ENCODE measurements around the gene GPR61.

Gene GPR61

DNA sequence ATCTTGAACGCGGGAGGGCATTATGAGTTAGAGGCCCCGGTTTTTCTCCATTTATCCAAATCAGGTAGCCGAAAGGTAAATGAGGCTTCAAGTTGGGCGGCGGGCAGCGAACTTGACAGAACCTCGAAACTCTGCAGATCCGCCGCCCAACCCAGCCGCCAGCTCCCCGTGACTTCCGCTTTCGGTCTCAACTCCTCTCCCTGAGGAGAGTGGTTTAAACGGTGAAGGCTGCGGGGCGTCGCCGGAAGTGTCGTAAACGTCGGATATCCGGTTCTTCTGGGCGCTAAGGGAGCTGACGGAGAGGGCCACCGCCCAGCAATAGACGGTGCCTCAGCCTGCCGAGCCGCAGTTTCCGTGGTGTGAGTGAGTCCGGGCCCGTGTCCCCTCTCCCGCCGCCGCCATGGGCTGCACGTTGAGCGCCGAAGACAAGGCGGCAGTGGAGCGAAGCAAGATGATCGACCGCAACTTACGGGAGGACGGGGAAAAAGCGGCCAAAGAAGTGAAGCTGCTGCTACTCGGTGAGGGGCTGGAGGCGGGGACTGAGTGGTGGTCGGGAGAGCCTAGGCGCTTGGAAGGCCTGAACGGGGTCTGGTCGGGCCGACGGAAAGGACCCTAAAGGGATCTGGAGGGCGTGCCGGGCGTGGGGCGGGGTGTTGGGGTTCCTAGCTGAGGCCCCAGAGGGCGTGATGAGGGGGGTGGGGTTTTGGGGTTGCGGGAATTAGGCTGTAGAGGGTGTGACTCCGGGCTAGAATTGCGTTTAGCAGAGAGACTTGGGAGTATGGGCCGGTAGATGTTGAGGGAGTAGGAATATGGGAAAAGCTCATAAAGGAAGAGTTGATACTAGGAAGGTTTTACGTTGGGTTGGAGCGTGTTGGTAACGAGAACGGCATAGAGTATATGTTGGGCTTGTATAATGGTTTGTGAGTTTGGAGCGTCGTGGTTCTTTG, 8.9 kb downstream of the GPR61 start, which contains the start of gene GNAI3 (continued):
- TF ChIP-seq ZIC2 (tag by site-specific recombination; IDR thresholded peaks at IDR 0.05) (peak; percentile 48; the same call in 1 of the 2 replicates), ZNF211 (tag by site-specific recombination; IDR thresholded peaks at IDR 0.05; ENCODE audit: low read depth) (no peak), ZNF501 (tag by site-specific recombination; IDR thresholded peaks at IDR 0.05) (peak; percentile 90), ZNF292 (tag by site-specific recombination; IDR thresholded peaks at IDR 0.05; ENCODE audit: borderline replicate concordance, low read depth) (no peak), ZNF785 (tag by site-specific recombination; IDR thresholded peaks at IDR 0.05) (no peak)

- ChIA-PET CTCF (no interaction called here), POLR2A (interaction anchor here (0.6 kb wide), 1 partner anchor 472 kb away, joined by 3 read pairs; no protein-coding TSS in a partner anchor)
- no peak for TF ChIP-seq ZNF76 (tag by site-specific recombination; IDR thresholded peaks at IDR 0.05; ENCODE audit: borderline replicate concordance, low read depth)
- no peak for TF ChIP-seq ZNF548 (tag by site-specific recombination; IDR thresholded peaks at IDR 0.05)
- no peak for TF ChIP-seq FEZF1 (tag by site-specific recombination; IDR thresholded peaks at IDR 0.05)
- no peak for TF ChIP-seq ZNF701 (tag by site-specific recombination; IDR thresholded peaks at IDR 0.05)
- TF ChIP-seq, protein P1, sequence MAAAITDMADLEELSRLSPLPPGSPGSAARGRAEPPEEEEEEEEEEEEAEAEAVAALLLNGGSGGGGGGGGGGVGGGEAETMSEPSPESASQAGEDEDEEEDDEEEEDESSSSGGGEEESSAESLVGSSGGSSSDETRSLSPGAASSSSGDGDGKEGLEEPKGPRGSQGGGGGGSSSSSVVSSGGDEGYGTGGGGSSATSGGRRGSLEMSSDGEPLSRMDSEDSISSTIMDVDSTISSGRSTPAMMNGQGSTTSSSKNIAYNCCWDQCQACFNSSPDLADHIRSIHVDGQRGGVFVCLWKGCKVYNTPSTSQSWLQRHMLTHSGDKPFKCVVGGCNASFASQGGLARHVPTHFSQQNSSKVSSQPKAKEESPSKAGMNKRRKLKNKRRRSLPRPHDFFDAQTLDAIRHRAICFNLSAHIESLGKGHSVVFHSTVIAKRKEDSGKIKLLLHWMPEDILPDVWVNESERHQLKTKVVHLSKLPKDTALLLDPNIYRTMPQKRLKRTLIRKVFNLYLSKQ (tag by site-specific recombination; IDR thresholded peaks at IDR 0.05; ENCODE audit: borderline replicate concordance) = no peak
- peak; percentile 61; the same call in 1 of the 2 replicates for TF ChIP-seq SCRT2 (tag by site-specific recombination; IDR thresholded peaks at IDR 0.05)
- peak; percentile 33; the same call in 1 of the 2 replicates for TF ChIP-seq SCRT1 (tag by site-specific recombination; IDR thresholded peaks at IDR 0.05; ENCODE audit: borderline replicate concordance)
- TF ChIP-seq, protein P2, sequence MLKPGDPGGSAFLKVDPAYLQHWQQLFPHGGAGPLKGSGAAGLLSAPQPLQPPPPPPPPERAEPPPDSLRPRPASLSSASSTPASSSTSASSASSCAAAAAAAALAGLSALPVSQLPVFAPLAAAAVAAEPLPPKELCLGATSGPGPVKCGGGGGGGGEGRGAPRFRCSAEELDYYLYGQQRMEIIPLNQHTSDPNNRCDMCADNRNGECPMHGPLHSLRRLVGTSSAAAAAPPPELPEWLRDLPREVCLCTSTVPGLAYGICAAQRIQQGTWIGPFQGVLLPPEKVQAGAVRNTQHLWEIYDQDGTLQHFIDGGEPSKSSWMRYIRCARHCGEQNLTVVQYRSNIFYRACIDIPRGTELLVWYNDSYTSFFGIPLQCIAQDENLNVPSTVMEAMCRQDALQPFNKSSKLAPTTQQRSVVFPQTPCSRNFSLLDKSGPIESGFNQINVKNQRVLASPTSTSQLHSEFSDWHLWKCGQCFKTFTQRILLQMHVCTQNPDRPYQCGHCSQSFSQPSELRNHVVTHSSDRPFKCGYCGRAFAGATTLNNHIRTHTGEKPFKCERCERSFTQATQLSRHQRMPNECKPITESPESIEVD (tag by site-specific recombination; IDR thresholded peaks at IDR 0.05) = no peak
- TF ChIP-seq, protein P3, sequence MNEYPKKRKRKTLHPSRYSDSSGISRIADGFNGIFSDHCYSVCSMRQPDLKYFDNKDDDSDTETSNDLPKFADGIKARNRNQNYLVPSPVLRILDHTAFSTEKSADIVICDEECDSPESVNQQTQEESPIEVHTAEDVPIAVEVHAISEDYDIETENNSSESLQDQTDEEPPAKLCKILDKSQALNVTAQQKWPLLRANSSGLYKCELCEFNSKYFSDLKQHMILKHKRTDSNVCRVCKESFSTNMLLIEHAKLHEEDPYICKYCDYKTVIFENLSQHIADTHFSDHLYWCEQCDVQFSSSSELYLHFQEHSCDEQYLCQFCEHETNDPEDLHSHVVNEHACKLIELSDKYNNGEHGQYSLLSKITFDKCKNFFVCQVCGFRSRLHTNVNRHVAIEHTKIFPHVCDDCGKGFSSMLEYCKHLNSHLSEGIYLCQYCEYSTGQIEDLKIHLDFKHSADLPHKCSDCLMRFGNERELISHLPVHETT (tag by site-specific recombination; IDR thresholded peaks at IDR 0.05) = no peak
- no peak for TF ChIP-seq BCL6B (tag by site-specific recombination; IDR thresholded peaks at IDR 0.05)
- TF ChIP-seq ZNF169 (tag by site-specific recombination; IDR thresholded peaks at IDR 0.05) = no peak
- TF ChIP-seq ZNF24 (tag by site-specific recombination; IDR thresholded peaks at IDR 0.05) = no peak
- TF ChIP-seq OSR2 (tag by site-specific recombination; IDR thresholded peaks at IDR 0.05) = no peak
- TF ChIP-seq, protein P4, sequence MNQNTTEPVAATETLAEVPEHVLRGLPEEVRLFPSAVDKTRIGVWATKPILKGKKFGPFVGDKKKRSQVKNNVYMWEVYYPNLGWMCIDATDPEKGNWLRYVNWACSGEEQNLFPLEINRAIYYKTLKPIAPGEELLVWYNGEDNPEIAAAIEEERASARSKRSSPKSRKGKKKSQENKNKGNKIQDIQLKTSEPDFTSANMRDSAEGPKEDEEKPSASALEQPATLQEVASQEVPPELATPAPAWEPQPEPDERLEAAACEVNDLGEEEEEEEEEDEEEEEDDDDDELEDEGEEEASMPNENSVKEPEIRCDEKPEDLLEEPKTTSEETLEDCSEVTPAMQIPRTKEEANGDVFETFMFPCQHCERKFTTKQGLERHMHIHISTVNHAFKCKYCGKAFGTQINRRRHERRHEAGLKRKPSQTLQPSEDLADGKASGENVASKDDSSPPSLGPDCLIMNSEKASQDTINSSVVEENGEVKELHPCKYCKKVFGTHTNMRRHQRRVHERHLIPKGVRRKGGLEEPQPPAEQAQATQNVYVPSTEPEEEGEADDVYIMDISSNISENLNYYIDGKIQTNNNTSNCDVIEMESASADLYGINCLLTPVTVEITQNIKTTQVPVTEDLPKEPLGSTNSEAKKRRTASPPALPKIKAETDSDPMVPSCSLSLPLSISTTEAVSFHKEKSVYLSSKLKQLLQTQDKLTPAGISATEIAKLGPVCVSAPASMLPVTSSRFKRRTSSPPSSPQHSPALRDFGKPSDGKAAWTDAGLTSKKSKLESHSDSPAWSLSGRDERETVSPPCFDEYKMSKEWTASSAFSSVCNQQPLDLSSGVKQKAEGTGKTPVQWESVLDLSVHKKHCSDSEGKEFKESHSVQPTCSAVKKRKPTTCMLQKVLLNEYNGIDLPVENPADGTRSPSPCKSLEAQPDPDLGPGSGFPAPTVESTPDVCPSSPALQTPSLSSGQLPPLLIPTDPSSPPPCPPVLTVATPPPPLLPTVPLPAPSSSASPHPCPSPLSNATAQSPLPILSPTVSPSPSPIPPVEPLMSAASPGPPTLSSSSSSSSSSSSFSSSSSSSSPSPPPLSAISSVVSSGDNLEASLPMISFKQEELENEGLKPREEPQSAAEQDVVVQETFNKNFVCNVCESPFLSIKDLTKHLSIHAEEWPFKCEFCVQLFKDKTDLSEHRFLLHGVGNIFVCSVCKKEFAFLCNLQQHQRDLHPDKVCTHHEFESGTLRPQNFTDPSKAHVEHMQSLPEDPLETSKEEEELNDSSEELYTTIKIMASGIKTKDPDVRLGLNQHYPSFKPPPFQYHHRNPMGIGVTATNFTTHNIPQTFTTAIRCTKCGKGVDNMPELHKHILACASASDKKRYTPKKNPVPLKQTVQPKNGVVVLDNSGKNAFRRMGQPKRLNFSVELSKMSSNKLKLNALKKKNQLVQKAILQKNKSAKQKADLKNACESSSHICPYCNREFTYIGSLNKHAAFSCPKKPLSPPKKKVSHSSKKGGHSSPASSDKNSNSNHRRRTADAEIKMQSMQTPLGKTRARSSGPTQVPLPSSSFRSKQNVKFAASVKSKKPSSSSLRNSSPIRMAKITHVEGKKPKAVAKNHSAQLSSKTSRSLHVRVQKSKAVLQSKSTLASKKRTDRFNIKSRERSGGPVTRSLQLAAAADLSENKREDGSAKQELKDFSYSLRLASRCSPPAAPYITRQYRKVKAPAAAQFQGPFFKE (tag by site-specific recombination; IDR thresholded peaks at IDR 0.05; ENCODE audit: borderline replicate concordance) = no peak
- Histone ChIP-seq H3K4me1 (ENCODE audit: control insufficient read depth, insufficient read depth, low read length) (no peaks in the 10 kb centered on the region; the same call in 1 of the 2 replicates), H3K27ac (ENCODE audit: extremely low read depth, low read depth, low read length) (no peak overlapping the region), H3K36me3 (ENCODE audit: control insufficient read depth in 2 of 2, insufficient read depth in 1 of 2, low read length in 2 of 2) (peaks cover 0 to 6% of the 10 kb centered on the region in 2 experiments; a peak in 2 of 3 replicates), H3K9me3 (ENCODE audit: control insufficient read depth, insufficient read depth, low read depth, low read length) (no peaks in the 10 kb centered on the region), H3K4me3 (ENCODE audit: low read depth, low read length) (no peak overlapping the region)
Observed at GRCh38 chr1:109556563-109556962, 16.9 kb downstream of the GPR61 start.
